Neural cell (in vitro differentiated cells): ENCODE data around the gene SAE1. TPM values are rescaled to one million over a fixed set of nuclear protein-coding genes. Genes with fewer than 3 reads are reported as not detected.

Experiments
- H2AFZ ChIP-seq: fragments of 200-600, 300-800 bp; sonication (generic), shearing (Covaris generic); 2 replicates; pipeline ENCODE4 v1.6.0; 2014; ENCODE audit warnings: low read depth, mild to moderate bottlenecking, antibody characterized with exemption, low read length, moderate library complexity
- H3F3A ChIP-seq: fragments of 200-600 bp; shearing (Covaris generic); 2 replicates; pipeline ENCODE4 v1.6.1; 2016; ENCODE audit warnings: mild to moderate bottlenecking, moderate library complexity, mixed read lengths, antibody characterized with exemption, low read length; ENCODE audit not compliant: insufficient read depth, poor library complexity, severe bottlenecking
- H3K27ac ChIP-seq: fragments of 200-600, 300-800 bp; sonication (generic), shearing (Covaris generic); 2 replicates; pipeline ENCODE4 v1.5.1; 2014; ENCODE audit warnings: mild to moderate bottlenecking, low read length, moderate library complexity
- H3K27me3 ChIP-seq: fragments of 300-800, 200-600 bp; sonication (generic), shearing (Covaris generic); 2 replicates; pipeline ENCODE4 v1.6.0; 2014; ENCODE audit warnings: mild to moderate bottlenecking, low read depth, low read length, moderate library complexity; ENCODE audit not compliant: insufficient read depth
- H3K36me3 ChIP-seq: fragments of 300-800, 200-600 bp; sonication (generic), shearing (Covaris generic); 2 replicates; pipeline ENCODE4 v1.5.1; 2014; ENCODE audit warnings: mild to moderate bottlenecking, antibody characterized with exemption, low read length, moderate library complexity; ENCODE audit not compliant: insufficient read depth
- H3K4me2 ChIP-seq: fragments of 300-800, 200-600 bp; sonication (generic), shearing (Covaris generic); 2 replicates; pipeline ENCODE4 v1.6.0; 2014; ENCODE audit warnings: mild to moderate bottlenecking, low read length
- H3K4me3 ChIP-seq: fragments of 300-800, 200-600 bp; sonication (generic), shearing (Covaris generic); 2 replicates; pipeline ENCODE4 v1.5.1; 2014; ENCODE audit warnings: mild to moderate bottlenecking, low read length, moderate library complexity
- H3K79me2 ChIP-seq: fragments of 200-600 bp; shearing (Covaris generic); replicated peaks from 2 replicates; pipeline ENCODE4 v1.6.0; 2014; ENCODE audit warnings: mild to moderate bottlenecking, low read length, moderate library complexity; ENCODE audit not compliant: insufficient read depth
- H3K9ac ChIP-seq: fragments of 300-800, 200-600 bp; sonication (generic), shearing (Covaris generic); 2 replicates; pipeline ENCODE4 v1.6.1; 2016; ENCODE audit warnings: mild to moderate bottlenecking, low read length, mixed read lengths
- H3K9me2 ChIP-seq: fragments of 200-600 bp; shearing (Covaris generic); 2 replicates; pipeline ENCODE4 v1.6.1; 2016; ENCODE audit warnings: mild to moderate bottlenecking, low read length, mixed read lengths; ENCODE audit not compliant: insufficient read depth
- H3K9me3 ChIP-seq: fragments of 200-600, 300-800 bp; sonication (generic), shearing (Covaris generic); 2 replicates; pipeline ENCODE4 v1.6.1; 2016; ENCODE audit warnings: mild to moderate bottlenecking, mixed run types, low read length, moderate library complexity, mixed read lengths
- H4K20me1 ChIP-seq: fragments of 200-600 bp; shearing (Covaris generic); 2 replicates; pipeline ENCODE4 v1.6.1; 2016; ENCODE audit warnings: mild to moderate bottlenecking, mixed run types; ENCODE audit not compliant: insufficient read depth
- CTCF ChIP-seq: fragments of 450-650 bp; IDR thresholded peaks from 2 replicates; pipeline ENCODE4 v1.5.1; 2014; ENCODE audit warnings: antibody characterized with exemption, mild to moderate bottlenecking, moderate library complexity; ENCODE audit not compliant: poor library complexity, severe bottlenecking
- EP300 ChIP-seq: fragments of 450-650 bp; conservative IDR thresholded peaks from 2 replicates; pipeline ENCODE4 v1.6.1; 2014; ENCODE audit warnings: antibody characterized with exemption, mild to moderate bottlenecking, moderate library complexity; ENCODE audit not compliant: poor library complexity, severe bottlenecking
- EZH2 ChIP-seq: fragments of 200-600, 300-800 bp; shearing (Covaris generic), sonication (generic); IDR thresholded peaks from 2 replicates; pipeline ENCODE4 v1.6.1; 2014; ENCODE audit warnings: antibody characterized with exemption, low read length, borderline replicate concordance, mild to moderate bottlenecking; ENCODE audit not compliant: insufficient read depth, poor library complexity, severe bottlenecking
- MXI1 ChIP-seq: fragments of 450-650 bp; conservative IDR thresholded peaks from 2 replicates; pipeline ENCODE4 v1.6.1; 2014; ENCODE audit warnings: antibody characterized with exemption, mild to moderate bottlenecking; ENCODE audit not compliant: poor library complexity, severe bottlenecking
- POLR2AphosphoS5 ChIP-seq: IDR thresholded peaks from 2 replicates; pipeline ENCODE4 v1.6.1; 2012
- RAD21 ChIP-seq: fragments of 450-650 bp; conservative IDR thresholded peaks from 2 replicates; pipeline ENCODE4 v1.6.1; 2014; ENCODE audit warnings: antibody characterized with exemption, mild to moderate bottlenecking, moderate library complexity
- REST ChIP-seq: IDR thresholded peaks from 2 replicates; pipeline ENCODE4 v1.6.1; 2012; ENCODE audit warnings: borderline replicate concordance
- SMC3 ChIP-seq: fragments of 450-650 bp; conservative IDR thresholded peaks from 2 replicates; pipeline ENCODE4 v1.6.1; 2014; ENCODE audit warnings: antibody characterized with exemption, mild to moderate bottlenecking, moderate library complexity; ENCODE audit not compliant: poor library complexity
- TAF1 ChIP-seq: IDR thresholded peaks from 2 replicates; pipeline ENCODE4 v1.6.1; 2012; ENCODE audit warnings: low read depth
- polyA plus RNA-seq: library from polyadenylated mRNA; depleted of rRNA; stranded (reverse); fragments of >200 nt; gene quantifications from 2 replicates; pipeline ENCODE4 v1.2.3, GENCODE V29; 2014

Gene SAE1
- polyA plus RNA-seq, 1 donor from 2014 or later = 178 TPM

GRCh38 chr19:47093841-47094240 lies 36.8 kb upstream of the SAE1 start (continued):
- no peak for TF ChIP-seq REST

GRCh38 chr19:47094557-47095475 lies 35.8 kb upstream of the SAE1 start:
- Histone ChIP-seq H2AFZ (no peak overlapping the region), H3K79me2 (peaks cover 31% of the 10 kb centered on the region), H3K36me3 (no peaks in the 10 kb centered on the region), H3F3A (no peaks in the 10 kb centered on the region), H3K9me2 (no peaks in the 10 kb centered on the region), H3K9me3 (no peaks in the 10 kb centered on the region), H4K20me1 (no peaks in the 10 kb centered on the region), H3K4me2 (no peak overlapping the region), H3K4me3 (no peak overlapping the region), H3K9ac (no peak overlapping the region), H3K27me3 (no peaks in the 10 kb centered on the region), H3K27ac (no peak overlapping the region)
- TF ChIP-seq POLR2AphosphoS5 = no peak
- no peak for TF ChIP-seq SMC3
- no peak for TF ChIP-seq MXI1
- no peak for TF ChIP-seq CTCF
- no peak for TF ChIP-seq RAD21
- no peak for TF ChIP-seq EP300
- TF ChIP-seq EZH2 = no peak
- no peak for TF ChIP-seq REST
- TF ChIP-seq TAF1 = no peak
